SK-N-MC (cell line): ENCODE measurements around the gene NRDE2.

Source experiments
- DNase-seq: peaks from one replicate; pipeline ENCODE4 v3.0.0-alpha.2; 2011; ENCODE audit warnings: low read depth, low spot score
- H3K27ac ChIP-seq: fragments of 200-600 bp; sonication (generic); 2 replicates; pipeline ENCODE4 v1.5.1; 2016; ENCODE audit warnings: mixed run types
- H3K36me3 ChIP-seq: fragments of 200-600 bp; sonication (generic); 2 replicates; pipeline ENCODE4 v1.6.1; 2017; ENCODE audit warnings: antibody characterized with exemption, low read length, mixed read lengths; ENCODE audit not compliant: insufficient read depth
- H3K4me3 ChIP-seq: fragments of 200-600 bp; sonication (generic); 2 replicates; pipeline ENCODE4 v1.5.1; 2016
- H3K9ac ChIP-seq: fragments of 200-600 bp; sonication (generic); 2 replicates; pipeline ENCODE4 v1.8.0; 2017; ENCODE audit warnings: mixed run types, mixed read lengths; ENCODE audit not compliant: insufficient read length
- H3K9me3 ChIP-seq: fragments of 200-600 bp; sonication (generic); 2 replicates; pipeline ENCODE4 v1.6.1; 2017; ENCODE audit warnings: low read depth, mild to moderate bottlenecking, antibody characterized with exemption, low read length, moderate library complexity, mixed read lengths
- EZH2 ChIP-seq: fragments of 200-600 bp; sonication (generic); IDR thresholded peaks from one replicate; pipeline ENCODE4 v1.6.1; 2017; ENCODE audit warnings: antibody characterized with exemption
- FOXP2 ChIP-seq: optimal IDR thresholded peaks from 2 replicates; pipeline ENCODE3; 2011; ENCODE audit warnings: mild to moderate bottlenecking, moderate library complexity; ENCODE audit not compliant: insufficient read depth; ENCODE audit errors: extremely low read length, control extremely low read depth
- POLR2AphosphoS5 ChIP-seq: IDR thresholded peaks from 2 replicates; pipeline ENCODE4 v1.6.1; 2012; ENCODE audit warnings: mild to moderate bottlenecking, low read depth, low read length, borderline replicate concordance

The NRDE2 gene

GRCh38 chr14:90362558-90362896 lies 30.8 kb upstream of the NRDE2 start:
- no peak overlapping the region for H3K4me3 ChIP-seq
- H3K27ac ChIP-seq = no peak overlapping the region
- no peaks in the 10 kb centered on the region for H3K9me3 ChIP-seq
- DNase-seq = no peak
- no peaks in the 10 kb centered on the region for H3K36me3 ChIP-seq
- TF ChIP-seq EZH2 = no peak
- TF ChIP-seq FOXP2 = no peak
- TF ChIP-seq POLR2AphosphoS5 = no peak
- H3K9ac ChIP-seq = no peak overlapping the region

- no peaks in the 10 kb centered on the region for H3K36me3 ChIP-seq
- no peak overlapping the region for H3K4me3 ChIP-seq
- no peak overlapping the region for H3K9ac ChIP-seq
- TF ChIP-seq FOXP2 (no peak), POLR2AphosphoS5 (no peak), EZH2 (no peak)
- H3K9me3 ChIP-seq = no peaks in the 10 kb centered on the region
- no peak for DNase-seq
- H3K27ac ChIP-seq = no peak overlapping the region
These were observed 30.3 kb upstream of the NRDE2 start for GRCh38 chr14:90361865-90362557.

GRCh38 chr14:90358359-90358758 lies 26.6 kb upstream of the NRDE2 start:
- H3K4me3 ChIP-seq = no peak overlapping the region
- no peak overlapping the region for H3K9ac ChIP-seq
- DNase-seq = no peak
- TF ChIP-seq EZH2 = no peak
- no peak for TF ChIP-seq POLR2AphosphoS5
- TF ChIP-seq FOXP2 = no peak
- H3K27ac ChIP-seq = no peak overlapping the region
- no peaks in the 10 kb centered on the region for H3K36me3 ChIP-seq
- H3K9me3 ChIP-seq = no peaks in the 10 kb centered on the region

GRCh38 chr14:90356925-90357324 lies 25.2 kb upstream of the NRDE2 start:
- Histone ChIP-seq H3K9ac (no peak overlapping the region), H3K36me3 (no peaks in the 10 kb centered on the region), H3K9me3 (no peaks in the 10 kb centered on the region), H3K4me3 (no peak overlapping the region), H3K27ac (no peak overlapping the region)
- TF ChIP-seq FOXP2 (no peak), EZH2 (no peak), POLR2AphosphoS5 (no peak)
- no peak for DNase-seq

GRCh38 chr14:90355540-90356518 lies 24.1 kb upstream of the NRDE2 start:
- Histone ChIP-seq H3K9ac (no peak overlapping the region), H3K4me3 (no peak overlapping the region), H3K36me3 (no peaks in the 10 kb centered on the region), H3K27ac (no peak overlapping the region), H3K9me3 (no peaks in the 10 kb centered on the region)
- no peak for DNase-seq
- no peak for TF ChIP-seq FOXP2
- no peak for TF ChIP-seq POLR2AphosphoS5
- TF ChIP-seq EZH2 = no peak

GRCh38 chr14:90354551-90355298 lies 23.0 kb upstream of the NRDE2 start:
- no peaks in the 10 kb centered on the region for H3K9me3 ChIP-seq
- H3K4me3 ChIP-seq = no peak overlapping the region
- TF ChIP-seq POLR2AphosphoS5 = no peak
- TF ChIP-seq EZH2 = no peak
- no peak for TF ChIP-seq FOXP2
- DNase-seq = no peak
- no peaks in the 10 kb centered on the region for H3K36me3 ChIP-seq
- no peak overlapping the region for H3K27ac ChIP-seq
- no peak overlapping the region for H3K9ac ChIP-seq

- no peaks in the 10 kb centered on the region for H3K9me3 ChIP-seq
- no peak for DNase-seq
- H3K27ac ChIP-seq = no peak overlapping the region
- H3K4me3 ChIP-seq = no peak overlapping the region
- no peaks in the 10 kb centered on the region for H3K36me3 ChIP-seq
- H3K9ac ChIP-seq = no peak overlapping the region
- no peak for TF ChIP-seq FOXP2
- no peak for TF ChIP-seq EZH2
- no peak for TF ChIP-seq POLR2AphosphoS5
These were observed 18.0 kb upstream of the NRDE2 start for GRCh38 chr14:90349739-90350138.

- no peaks in the 10 kb centered on the region for H3K36me3 ChIP-seq
- H3K9me3 ChIP-seq = no peaks in the 10 kb centered on the region
- DNase-seq = no peak
- no peak overlapping the region for H3K27ac ChIP-seq
- H3K4me3 ChIP-seq = no peak overlapping the region
- TF ChIP-seq FOXP2 = no peak
- TF ChIP-seq EZH2 = no peak
- TF ChIP-seq POLR2AphosphoS5 = no peak
- no peak overlapping the region for H3K9ac ChIP-seq
These were observed 16.5 kb upstream of the NRDE2 start for GRCh38 chr14:90348270-90348669.
